ENCODE data around the gene EN1.

EN1 gene

GRCh38 chr2:118826093-118826492 lies 21.4 kb downstream of the EN1 start:
- in situ Hi-C loops (cut with HindIII; ENCODE audit: low sequenced_read_pairs), result no loop called here
- no peak overlapping the region for H3K4me3 ChIP-seq (ENCODE audit: low read depth, low read length)
- TF ChIP-seq CTCF (IDR thresholded peaks at IDR 0.05; ENCODE audit: low read depth, low read length, missing control alignments), result no peak
- no peak for DNase-seq (ENCODE audit: low read depth)

GRCh38 chr2:118823633-118824032 lies 23.8 kb downstream of the EN1 start:
- in situ Hi-C loops (cut with HindIII; ENCODE audit: low sequenced_read_pairs), result no loop called here
- no peak overlapping the region for H3K4me3 ChIP-seq (ENCODE audit: low read depth, low read length)
- no peak for DNase-seq (ENCODE audit: low read depth)
- TF ChIP-seq CTCF (IDR thresholded peaks at IDR 0.05; ENCODE audit: low read depth, low read length, missing control alignments), result no peak

- no peak overlapping the region for H3K4me3 ChIP-seq (ENCODE audit: low read depth, low read length)
- in situ Hi-C loops (cut with HindIII; ENCODE audit: low sequenced_read_pairs), result no loop called here
- no peak for TF ChIP-seq CTCF (IDR thresholded peaks at IDR 0.05; ENCODE audit: low read depth, low read length, missing control alignments)
- DNase-seq (ENCODE audit: low read depth), result no peak
Measured at GRCh38 chr2:118822572-118822971, 24.9 kb downstream of the EN1 start.

GRCh38 chr2:118822015-118822414 lies 25.4 kb downstream of the EN1 start:
- DNase-seq (ENCODE audit: low read depth), result no peak

GRCh38 chr2:118817469-118817868 lies 30.0 kb downstream of the EN1 start:
- no peak for TF ChIP-seq CTCF (IDR thresholded peaks at IDR 0.05; ENCODE audit: low read depth, low read length, missing control alignments)
- in situ Hi-C loops (cut with HindIII; ENCODE audit: low sequenced_read_pairs), result no loop called here
- DNase-seq (ENCODE audit: low read depth), result no peak
- no peak overlapping the region for H3K4me3 ChIP-seq (ENCODE audit: low read depth, low read length)

More at GRCh38 chr2:118822015-118822414, 25.4 kb downstream of the EN1 start:
- in situ Hi-C loops (cut with HindIII; ENCODE audit: low sequenced_read_pairs), result no loop called here
- no peak overlapping the region for H3K4me3 ChIP-seq (ENCODE audit: low read depth, low read length)
- TF ChIP-seq CTCF (IDR thresholded peaks at IDR 0.05; ENCODE audit: low read depth, low read length, missing control alignments), result no peak

GRCh38 chr2:118816669-118817068 lies 30.8 kb downstream of the EN1 start:
- no peak for DNase-seq (ENCODE audit: low read depth)
- no peak overlapping the region for H3K4me3 ChIP-seq (ENCODE audit: low read depth, low read length)
- no peak for TF ChIP-seq CTCF (IDR thresholded peaks at IDR 0.05; ENCODE audit: low read depth, low read length, missing control alignments)
- in situ Hi-C loops (cut with HindIII; ENCODE audit: low sequenced_read_pairs), result no loop called here

GRCh38 chr2:118815731-118816130 lies 31.7 kb downstream of the EN1 start:
- in situ Hi-C loops (cut with HindIII; ENCODE audit: low sequenced_read_pairs), result no loop called here
- no peak overlapping the region for H3K4me3 ChIP-seq (ENCODE audit: low read depth, low read length)
- DNase-seq (ENCODE audit: low read depth), result no peak
- TF ChIP-seq CTCF (IDR thresholded peaks at IDR 0.05; ENCODE audit: low read depth, low read length, missing control alignments), result no peak

Data from astrocyte of the cerebellum (primary cell).